HL-60 (cell line): Measurements from ENCODE around the gene KRT39.

Experiments
- GABPA ChIP-seq: IDR thresholded peaks from 2 replicates; pipeline ENCODE4 v1.6.1; 2012; ENCODE audit warnings: low read depth
- POLR2AphosphoS5 ChIP-seq: IDR thresholded peaks from 2 replicates; pipeline ENCODE4 v1.6.1; 2012; ENCODE audit warnings: low read depth
- TF ChIP-seq, protein P1 (sequence below): IDR thresholded peaks from one replicate; pipeline ENCODE4 v1.5.1; 2011; ENCODE audit warnings: low read length, control low read depth, inconsistent platforms; ENCODE audit not compliant: insufficient read depth
- TF ChIP-seq, protein P2 (sequence below): IDR thresholded peaks from 2 replicates; pipeline ENCODE4 v1.6.1; 2012; ENCODE audit warnings: low read depth; ENCODE audit not compliant: insufficient replicate concordance

DNA sequence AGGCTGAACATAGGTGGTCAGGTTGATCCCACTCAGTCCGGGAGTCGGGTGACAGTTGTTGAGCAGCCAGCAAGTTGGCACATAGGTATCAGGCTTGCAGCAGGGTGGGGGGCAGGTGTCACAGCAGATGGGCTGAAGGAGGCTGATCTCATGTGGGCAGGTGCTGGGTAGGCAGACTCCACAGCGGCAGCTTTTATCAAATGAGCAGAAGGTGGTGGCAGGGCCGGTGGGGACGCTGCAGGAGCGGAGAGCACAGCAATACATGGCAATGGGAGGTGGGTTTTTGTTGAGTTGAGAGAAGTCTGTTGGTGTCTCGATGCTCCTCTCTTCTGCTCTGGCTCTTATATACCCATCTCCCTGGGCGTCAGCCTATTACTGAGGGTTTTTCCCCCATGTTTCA lies 42.1 kb upstream of the KRT39 start, which contains the start of gene KRTAP3-1:
- TF ChIP-seq, protein P1, sequence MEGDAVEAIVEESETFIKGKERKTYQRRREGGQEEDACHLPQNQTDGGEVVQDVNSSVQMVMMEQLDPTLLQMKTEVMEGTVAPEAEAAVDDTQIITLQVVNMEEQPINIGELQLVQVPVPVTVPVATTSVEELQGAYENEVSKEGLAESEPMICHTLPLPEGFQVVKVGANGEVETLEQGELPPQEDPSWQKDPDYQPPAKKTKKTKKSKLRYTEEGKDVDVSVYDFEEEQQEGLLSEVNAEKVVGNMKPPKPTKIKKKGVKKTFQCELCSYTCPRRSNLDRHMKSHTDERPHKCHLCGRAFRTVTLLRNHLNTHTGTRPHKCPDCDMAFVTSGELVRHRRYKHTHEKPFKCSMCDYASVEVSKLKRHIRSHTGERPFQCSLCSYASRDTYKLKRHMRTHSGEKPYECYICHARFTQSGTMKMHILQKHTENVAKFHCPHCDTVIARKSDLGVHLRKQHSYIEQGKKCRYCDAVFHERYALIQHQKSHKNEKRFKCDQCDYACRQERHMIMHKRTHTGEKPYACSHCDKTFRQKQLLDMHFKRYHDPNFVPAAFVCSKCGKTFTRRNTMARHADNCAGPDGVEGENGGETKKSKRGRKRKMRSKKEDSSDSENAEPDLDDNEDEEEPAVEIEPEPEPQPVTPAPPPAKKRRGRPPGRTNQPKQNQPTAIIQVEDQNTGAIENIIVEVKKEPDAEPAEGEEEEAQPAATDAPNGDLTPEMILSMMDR, result no peak
- TF ChIP-seq, protein P2, sequence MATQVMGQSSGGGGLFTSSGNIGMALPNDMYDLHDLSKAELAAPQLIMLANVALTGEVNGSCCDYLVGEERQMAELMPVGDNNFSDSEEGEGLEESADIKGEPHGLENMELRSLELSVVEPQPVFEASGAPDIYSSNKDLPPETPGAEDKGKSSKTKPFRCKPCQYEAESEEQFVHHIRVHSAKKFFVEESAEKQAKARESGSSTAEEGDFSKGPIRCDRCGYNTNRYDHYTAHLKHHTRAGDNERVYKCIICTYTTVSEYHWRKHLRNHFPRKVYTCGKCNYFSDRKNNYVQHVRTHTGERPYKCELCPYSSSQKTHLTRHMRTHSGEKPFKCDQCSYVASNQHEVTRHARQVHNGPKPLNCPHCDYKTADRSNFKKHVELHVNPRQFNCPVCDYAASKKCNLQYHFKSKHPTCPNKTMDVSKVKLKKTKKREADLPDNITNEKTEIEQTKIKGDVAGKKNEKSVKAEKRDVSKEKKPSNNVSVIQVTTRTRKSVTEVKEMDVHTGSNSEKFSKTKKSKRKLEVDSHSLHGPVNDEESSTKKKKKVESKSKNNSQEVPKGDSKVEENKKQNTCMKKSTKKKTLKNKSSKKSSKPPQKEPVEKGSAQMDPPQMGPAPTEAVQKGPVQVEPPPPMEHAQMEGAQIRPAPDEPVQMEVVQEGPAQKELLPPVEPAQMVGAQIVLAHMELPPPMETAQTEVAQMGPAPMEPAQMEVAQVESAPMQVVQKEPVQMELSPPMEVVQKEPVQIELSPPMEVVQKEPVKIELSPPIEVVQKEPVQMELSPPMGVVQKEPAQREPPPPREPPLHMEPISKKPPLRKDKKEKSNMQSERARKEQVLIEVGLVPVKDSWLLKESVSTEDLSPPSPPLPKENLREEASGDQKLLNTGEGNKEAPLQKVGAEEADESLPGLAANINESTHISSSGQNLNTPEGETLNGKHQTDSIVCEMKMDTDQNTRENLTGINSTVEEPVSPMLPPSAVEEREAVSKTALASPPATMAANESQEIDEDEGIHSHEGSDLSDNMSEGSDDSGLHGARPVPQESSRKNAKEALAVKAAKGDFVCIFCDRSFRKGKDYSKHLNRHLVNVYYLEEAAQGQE, result no peak
- no peak for TF ChIP-seq POLR2AphosphoS5
- TF ChIP-seq GABPA, result no peak
